K562 (cell line): Measurements from ENCODE around the gene PRDM12. TPM values are rescaled to one million over a fixed set of nuclear protein-coding genes. Genes with fewer than 3 reads are reported as not detected.

ENCODE experiments used
- ATAC-seq: fragments of 200-7000 bp; cut with Tn5 transposase; 3 replicates; pipeline ENCODE4 v1.9.1; 2020; ENCODE audit warnings: moderate library complexity
- BruUV-seq: library from RNA; stranded (reverse); fragments of 400-500 nt; replicated peaks from 2 replicates; lab custom pipeline; 2021; lab: Mats Ljungman, UMichigan
- CTCF ChIA-PET: fragments of 300-600 bp; formaldehyde crosslinking; extraction: SDS; loops from one replicate; lab custom pipeline; 2021; ENCODE audit warnings: low intra/inter-chr PET ratio; lab: Yijun Ruan, JAX
- POLR2A ChIA-PET: fragments of 300-600, 350-650 bp; sonication (Branson Sonifier 250); formaldehyde crosslinking; extraction: SDS; loops from one replicate; lab custom pipeline; 2021; ENCODE audit warnings: antibody characterized with exemption, inconsistent platforms; lab: Yijun Ruan, JAX
- DNase-seq, 4 experiments: peaks; one replicate each; pipeline versions ENCODE4 v3.0.0 to v3.0.0-alpha.2; 2011 to 2018; ENCODE audit warnings: low spot score in 3 of 4, mixed read lengths in 3 of 4; ENCODE audit errors: extremely low read depth in 1 of 4
- FAIRE-seq: peaks from 2 replicates; lab custom pipeline; 2011; peaks lifted over from hg19 to GRCh38; lab: Jason Lieb, UNC
- H2AFZ ChIP-seq: 2 replicates; pipeline ENCODE4 v1.6.0; 2011; ENCODE audit warnings: low read depth, low read length, control low read depth, inconsistent platforms
- H3K27ac ChIP-seq: fragments of 200-600 bp; 3 replicates; pipeline ENCODE4 v1.8.0; 2011; ENCODE audit warnings: low read depth, mild to moderate bottlenecking, control low read depth, inconsistent platforms, low read length, moderate library complexity, mixed read lengths; ENCODE audit errors: extremely low read depth
- H3K27me3 ChIP-seq, 2 experiments: fragments of 300-600 bp in 1 of 2; 2 replicates in 1 of 2; 3 replicates in 1 of 2; pipeline versions ENCODE4 v1.6.0 to v1.8.0; 2011; ENCODE audit warnings: inconsistent platforms in 2 of 2, low read length in 2 of 2, mild to moderate bottlenecking in 1 of 2, mixed read lengths in 1 of 2, moderate library complexity in 1 of 2; ENCODE audit not compliant: control insufficient read depth in 2 of 2, insufficient read depth in 2 of 2
- H3K36me3 ChIP-seq: fragments of 300-600 bp; 3 replicates; pipeline ENCODE4 v1.8.0; 2011; ENCODE audit warnings: mild to moderate bottlenecking, low read length, inconsistent platforms; ENCODE audit not compliant: control insufficient read depth, insufficient read depth
- H3K4me1 ChIP-seq, 2 experiments: fragments of 200-600 bp in 1 of 2; replicated peaks in 1 of 2; 2 replicates in 1 of 2; 3 replicates in 1 of 2; pipeline versions ENCODE4 v1.5.1 to v1.8.0; 2011; ENCODE audit warnings: inconsistent platforms in 2 of 2, low read length in 2 of 2, mild to moderate bottlenecking in 1 of 2, mixed read lengths in 1 of 2, moderate library complexity in 1 of 2; ENCODE audit not compliant: control insufficient read depth in 2 of 2, insufficient read depth in 2 of 2
- H3K4me2 ChIP-seq: 2 replicates; pipeline ENCODE4 v1.6.1; 2011; ENCODE audit warnings: low read length, control low read depth, inconsistent platforms, mixed read lengths; ENCODE audit not compliant: insufficient read depth
- H3K4me3 ChIP-seq: fragments of 200-600 bp; sonication (generic), shearing (Covaris generic); 2 replicates; pipeline ENCODE4 v1.5.1; 2016; ENCODE audit warnings: control low read depth, inconsistent platforms
- H3K79me2 ChIP-seq: fragments of 200-600 bp; 3 replicates; pipeline ENCODE4 v1.8.0; 2011; ENCODE audit warnings: low read length, inconsistent platforms; ENCODE audit not compliant: control insufficient read depth, insufficient read depth
- H3K9ac ChIP-seq, 2 experiments: 2 replicates each; pipeline versions ENCODE4 v1.6.0 to v1.6.1; 2011; ENCODE audit warnings: low read depth in 2 of 2, low read length in 2 of 2, control low read depth in 1 of 2, inconsistent platforms in 1 of 2, mild to moderate bottlenecking in 1 of 2, mixed read lengths in 1 of 2; ENCODE audit not compliant: insufficient read depth in 1 of 2
- H3K9me1 ChIP-seq: one replicate; pipeline ENCODE4 v1.6.0; 2011; ENCODE audit warnings: inconsistent platforms, mild to moderate bottlenecking, low read length, moderate library complexity; ENCODE audit not compliant: control insufficient read depth, insufficient read depth
- H3K9me3 ChIP-seq: replicated peaks from 2 replicates; pipeline ENCODE4 v1.5.1; 2011; ENCODE audit warnings: low read depth, low read length, inconsistent platforms; ENCODE audit not compliant: control insufficient read depth, insufficient read depth
- H4K20me1 ChIP-seq: replicated peaks from 2 replicates; pipeline ENCODE4 v1.6.1; 2011; ENCODE audit warnings: low read length, inconsistent platforms, mixed read lengths; ENCODE audit not compliant: control insufficient read depth, insufficient read depth
- ADNP ChIP-seq: fragments of 200-800 bp; sonication (Bioruptor generic); IDR thresholded peaks from 2 replicates; pipeline ENCODE4 v1.6.1; 2016; ENCODE audit warnings: missing genetic modification characterization, missing compliant biosample characterization
- CHD4 ChIP-seq: fragments of 200-600 bp; sonication (generic); IDR thresholded peaks from 3 replicates; pipeline ENCODE4 v1.6.1; 2012; ENCODE audit warnings: low read depth, mild to moderate bottlenecking, mixed read lengths, low read length, inconsistent platforms; ENCODE audit not compliant: insufficient read depth, insufficient replicate concordance, poor library complexity, severe bottlenecking
- E2F5 ChIP-seq: sonication (generic); formaldehyde crosslinking; IDR thresholded peaks from 2 replicates; pipeline ENCODE4 v1.8.0; 2022; ENCODE audit warnings: mild to moderate bottlenecking, missing genetic modification reagents
- ETV1 ChIP-seq: fragments of 450-650 bp; conservative IDR thresholded peaks from 2 replicates; pipeline ENCODE4 v1.6.1; 2016; ENCODE audit warnings: missing genetic modification characterization, control low read depth, low read depth, missing compliant biosample characterization
- MAFG ChIP-seq: fragments of 450-650 bp; conservative IDR thresholded peaks from 2 replicates; pipeline ENCODE4 v1.6.1; 2016; ENCODE audit warnings: missing genetic modification characterization, missing compliant biosample characterization
- NFE2L1 ChIP-seq: fragments of 450-650 bp; IDR thresholded peaks from 2 replicates; pipeline ENCODE4 v1.6.1; 2016; ENCODE audit warnings: missing genetic modification characterization, low read depth, mild to moderate bottlenecking, missing compliant biosample characterization, moderate library complexity, borderline replicate concordance
- RAD21 ChIP-seq, 2 experiments: fragments of 250-450 bp in 1 of 2; fragments of 450-650 bp in 1 of 2; sonication (Bioruptor Pico) in 1 of 2; formaldehyde crosslinking in 1 of 2; IDR thresholded peaks in 1 of 2; conservative IDR thresholded peaks in 1 of 2; 2 replicates each; pipeline versions ENCODE4 v1.4.0 to v1.8.0; 2020 to 2022; ENCODE audit warnings: mild to moderate bottlenecking in 2 of 2, moderate library complexity in 1 of 2
- RBM25 ChIP-seq: fragments of 200-400 bp; formaldehyde crosslinking; IDR thresholded peaks from 2 replicates; pipeline ENCODE4 v1.6.1; 2018; ENCODE audit warnings: low read length, low read depth, moderate library complexity; ENCODE audit not compliant: severe bottlenecking
- RCOR1 ChIP-seq, 2 experiments: IDR thresholded peaks; 2 replicates each; pipeline ENCODE4 v1.6.1; 2012; ENCODE audit warnings: low read depth in 2 of 2, low read length in 2 of 2, borderline replicate concordance in 1 of 2, improper control_type of control experiment in 1 of 2
- SIRT6 ChIP-seq: IDR thresholded peaks from one replicate; pipeline ENCODE4 v1.6.1; 2012; ENCODE audit warnings: low read depth, mild to moderate bottlenecking, control low read depth, inconsistent platforms, low read length, moderate library complexity
- SUPT5H ChIP-seq: fragments of 450-650 bp; IDR thresholded peaks from 2 replicates; pipeline ENCODE4 v1.6.1; 2016
- ZFPM2 ChIP-seq: fragments of 250-450 bp; sonication (Bioruptor Pico); IDR thresholded peaks from 2 replicates; pipeline ENCODE4 v1.5.1; 2022; ENCODE audit warnings: mild to moderate bottlenecking
- ZKSCAN3 ChIP-seq: fragments of 250-450 bp; sonication (Bioruptor Pico); IDR thresholded peaks from 2 replicates; pipeline ENCODE4 v1.4.0; 2020
- WGBS: fragments of 100-300 bp; shearing (Covaris generic); methylation state at CpG from one replicate; pipeline ENCODE4 v1.1.6; 2016; ENCODE audit warnings: low coverage, mixed read lengths; ENCODE audit not compliant: insufficient coverage; ENCODE audit errors: missing lambda C conversion rate; 5-methylcytosine and 5-hydroxymethylcytosine counted together
- in situ Hi-C: fragments of 300-500 bp; cut with MboI; formaldehyde crosslinking; loops from 4 replicates; pipeline ENCODE4 v1.15.0; 2018; ENCODE audit warnings: inconsistent platforms, mixed read lengths
- intact Hi-C: fragments of 100-400 bp; cut with micrococcal nuclease; formaldehyde crosslinking; loops from 2 replicates; pipeline ENCODE4 v1.14.2; 2022
- polyA plus RNA-seq, 8 experiments: library from polyadenylated mRNA; depleted of rRNA in 4 of 8; stranded (reverse) in 5 of 8; unstranded in 3 of 8; fragments of >200 nt; fragmentation: Nextera tagmentation in 2 of 8; fragmentation: Illumina TruSeq in 1 of 8; extraction: Ambion mirVana in 2 of 8; extraction: Trizol in 1 of 8; gene quantifications; 2 replicates each; pipeline versions ENCODE4 v1.2.1 to v1.2.3, GENCODE V29; 2011 to 2014; ENCODE audit warnings: inconsistent platforms in 1 of 8, missing spikeins in 1 of 8
- total RNA-seq, 7 experiments: library from RNA; depleted of rRNA in 6 of 7; stranded (reverse); fragments of >200 nt in 6 of 7; fragmentation: Illumina TruSeq in 2 of 7; extraction: Trizol in 2 of 7; gene quantifications; 2 replicates each; pipeline versions ENCODE4 v1.2.1 to v1.2.3, GENCODE V29; 2011 to 2021; ENCODE audit warnings: low replicate concordance in 1 of 7

Gene PRDM12
- total and polyA plus RNA-seq, 9 of the 15 experiments (the other 6 are each of a cell fraction or from before 2014, with no cell fraction given), result 0.04 to 0.22 (median 0.07) TPM; not detected in 3

DNA sequence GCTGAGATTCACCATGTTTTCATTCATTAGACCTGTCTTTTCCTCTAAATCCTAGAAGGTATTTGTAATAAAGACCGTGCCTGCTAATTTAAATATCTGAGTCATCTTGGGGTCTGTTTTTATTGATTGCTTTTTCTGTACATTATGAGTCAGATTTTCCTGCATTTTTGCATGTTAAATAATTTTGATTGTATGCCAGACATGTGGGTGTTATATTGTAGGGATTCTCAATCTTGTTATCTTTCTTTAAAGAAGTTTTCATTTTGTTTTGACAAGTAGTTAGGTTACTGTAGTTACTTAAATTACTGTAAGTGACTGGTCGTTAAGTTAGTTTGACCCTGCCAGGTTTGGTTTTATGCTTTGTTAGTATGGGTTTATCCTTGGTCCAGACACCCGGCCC lies 64.3 kb downstream of the PRDM12 start:
- intact Hi-C loops, result no loop called here
- TF ChIP-seq SIRT6 (no peak), E2F5 (CRISPR knock-in tag) (no peak)
- TF ChIP-seq, all 486 proteins: peak for 0
- no peaks in the 10 kb centered on the region for H3K9me3 ChIP-seq
- in situ Hi-C loops, result no loop called here
- no peak overlapping the region for H3K9ac ChIP-seq
- ChIA-PET POLR2A (no interaction called here), CTCF (no interaction called here)
- H3K27me3 ChIP-seq, result no peaks in the 10 kb centered on the region
- H2AFZ ChIP-seq, result no peak overlapping the region
- no peak for FAIRE-seq
- no peak overlapping the region for H3K27ac ChIP-seq
- no peak overlapping the region for H3K4me2 ChIP-seq
- H3K79me2 ChIP-seq, result peaks cover 6% of the 10 kb centered on the region; the same call in 2 of the 3 replicates
- H3K9me1 ChIP-seq, result no peaks in the 10 kb centered on the region
- no peak overlapping the region for H3K4me3 ChIP-seq
- H4K20me1 ChIP-seq, result no peaks in the 10 kb centered on the region
- peaks cover 0 to 3% of the 10 kb centered on the region in 2 experiments; a peak in 1 of 5 replicates for H3K4me1 ChIP-seq
- ATAC-seq, result no peak
- DNase-seq, result no peak
- no TSS peak for BruUV-seq
- peaks cover 20% of the 10 kb centered on the region; the same call in 2 of the 3 replicates for H3K36me3 ChIP-seq
- 39% methylated on average over 3 of the region's 3 CpGs for WGBS

- POLR2A ChIA-PET, result no interaction called here
- WGBS, result 44% methylated on average over 2 of the region's 2 CpGs
- H3K9me1 ChIP-seq, result no peaks in the 10 kb centered on the region
- CTCF ChIA-PET, result no interaction called here
- peaks cover 22% of the 10 kb centered on the region; the same call in 2 of the 3 replicates for H3K36me3 ChIP-seq
- H3K4me2 ChIP-seq, result no peak overlapping the region
- FAIRE-seq (no peak), DNase-seq (no peak), ATAC-seq (no peak)
- H3K27me3 ChIP-seq, result no peaks in the 10 kb centered on the region
- no peaks in the 10 kb centered on the region for H3K9me3 ChIP-seq
- in situ Hi-C loops, result no loop called here
- H3K4me3 ChIP-seq, result no peak overlapping the region
- BruUV-seq, result no TSS peak
- no peak overlapping the region for H3K27ac ChIP-seq
- intact Hi-C loops, result no loop called here
- no peaks in the 10 kb centered on the region; a peak in 1 of 5 replicates for H3K4me1 ChIP-seq
- no peak overlapping the region for H3K9ac ChIP-seq
- no peaks in the 10 kb centered on the region for H4K20me1 ChIP-seq
- no peak overlapping the region for H2AFZ ChIP-seq
- peaks cover 6% of the 10 kb centered on the region; the same call in 2 of the 3 replicates for H3K79me2 ChIP-seq
- no peak for TF ChIP-seq MAFG (tag)
- TF ChIP-seq RCOR1 (IDR thresholded peaks at IDR 0.05; ENCODE audit: borderline replicate concordance in 1 of 2, low read depth in 2 of 2, low read length in 2 of 2), result no peak
- no peak for TF ChIP-seq NFE2L1 (tag)
- no peak for TF ChIP-seq ADNP (tag)
- no peak for TF ChIP-seq ZKSCAN3
- TF ChIP-seq CHD4, result no peak
- TF ChIP-seq ZFPM2, result no peak
- TF ChIP-seq RBM25, result no peak
- TF ChIP-seq RAD21 (CRISPR knock-in tag; conservative IDR thresholded peaks at IDR 0.05 in 1 of 2, IDR thresholded peaks at IDR 0.05 in 1 of 2), result no peak
- no peak for TF ChIP-seq SUPT5H
- TF ChIP-seq ETV1, result no peak
These were observed 64.8 kb downstream of the PRDM12 start for GRCh38 chr9:130729145-130729544.
